ENCODE results near the gene TPP1.

DNA sequence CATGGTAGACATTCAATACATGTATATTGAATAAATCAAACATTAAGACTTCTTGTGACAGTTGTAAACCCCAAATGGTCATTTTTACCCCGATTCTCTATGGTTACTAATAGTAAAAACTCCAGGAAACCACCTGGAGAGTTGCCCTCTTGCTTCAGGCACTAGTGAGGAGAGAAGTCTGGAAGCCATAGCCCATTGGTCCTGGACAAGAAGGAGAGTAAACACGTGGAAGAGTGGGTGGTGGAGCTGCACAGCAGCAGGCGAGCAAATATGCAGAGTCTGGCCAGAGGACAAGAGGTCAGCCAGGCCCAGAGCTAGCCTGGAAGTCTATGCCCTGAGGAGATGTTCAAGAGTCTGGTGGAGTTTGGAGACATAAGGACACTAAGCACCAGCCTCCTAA, 18.6 kb upstream of the TPP1 start:
- TF ChIP-seq, protein P1, sequence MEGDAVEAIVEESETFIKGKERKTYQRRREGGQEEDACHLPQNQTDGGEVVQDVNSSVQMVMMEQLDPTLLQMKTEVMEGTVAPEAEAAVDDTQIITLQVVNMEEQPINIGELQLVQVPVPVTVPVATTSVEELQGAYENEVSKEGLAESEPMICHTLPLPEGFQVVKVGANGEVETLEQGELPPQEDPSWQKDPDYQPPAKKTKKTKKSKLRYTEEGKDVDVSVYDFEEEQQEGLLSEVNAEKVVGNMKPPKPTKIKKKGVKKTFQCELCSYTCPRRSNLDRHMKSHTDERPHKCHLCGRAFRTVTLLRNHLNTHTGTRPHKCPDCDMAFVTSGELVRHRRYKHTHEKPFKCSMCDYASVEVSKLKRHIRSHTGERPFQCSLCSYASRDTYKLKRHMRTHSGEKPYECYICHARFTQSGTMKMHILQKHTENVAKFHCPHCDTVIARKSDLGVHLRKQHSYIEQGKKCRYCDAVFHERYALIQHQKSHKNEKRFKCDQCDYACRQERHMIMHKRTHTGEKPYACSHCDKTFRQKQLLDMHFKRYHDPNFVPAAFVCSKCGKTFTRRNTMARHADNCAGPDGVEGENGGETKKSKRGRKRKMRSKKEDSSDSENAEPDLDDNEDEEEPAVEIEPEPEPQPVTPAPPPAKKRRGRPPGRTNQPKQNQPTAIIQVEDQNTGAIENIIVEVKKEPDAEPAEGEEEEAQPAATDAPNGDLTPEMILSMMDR (IDR thresholded peaks at IDR 0.05 in 8 of 11, conservative IDR thresholded peaks at IDR 0.05 in 3 of 11) = no peak
- peak in 1 of 3 donors; percentile 21 for TF ChIP-seq POLR2AphosphoS5 (IDR thresholded peaks at IDR 0.05)
